Panc1 (cell line): ENCODE results near the gene MPPED2. TPM values are rescaled to one million over a fixed set of nuclear protein-coding genes. Genes with fewer than 3 reads are reported as not detected.

Experiments
- ATAC-seq: fragments of 200-7000 bp; cut with Tn5 transposase; 2 replicates; pipeline ENCODE4 v1.9.1; 2020; ENCODE audit warnings: mild to moderate bottlenecking, moderate library complexity
- BruUV-seq: library from RNA; stranded (reverse); fragments of 400-500 nt; replicated peaks from 2 replicates; lab custom pipeline; 2021; lab: Mats Ljungman, UMichigan
- CTCF ChIA-PET: fragments of 300-600 bp; sonication (Branson Sonifier 250); formaldehyde crosslinking; loops from one replicate; lab custom pipeline; 2022; ENCODE audit warnings: antibody characterized with exemption; lab: Charles Lee
- POLR2A ChIA-PET: fragments of 300-600 bp; sonication (Branson Sonifier 250); formaldehyde crosslinking; loops from one replicate; lab custom pipeline; 2022; ENCODE audit warnings: antibody characterized with exemption; lab: Charles Lee
- DNase-seq: peaks from one replicate; pipeline ENCODE4 v3.0.0-alpha.2; 2010; ENCODE audit warnings: low read depth, low spot score
- H3K27ac ChIP-seq: 2 replicates; pipeline ENCODE4 v1.5.1; 2011; ENCODE audit warnings: mild to moderate bottlenecking, low read length, inconsistent platforms
- H3K27me3 ChIP-seq: fragments of 200-500 bp; sonication (Bioruptor generic); 2 replicates; pipeline ENCODE4 v1.6.0; 2014; ENCODE audit warnings: low read length, inconsistent platforms; ENCODE audit not compliant: control insufficient read depth, insufficient read depth
- H3K36me3 ChIP-seq: fragments of 200-500 bp; sonication (Bioruptor generic); 2 replicates; pipeline ENCODE4 v1.5.1; 2014; ENCODE audit warnings: inconsistent platforms, mild to moderate bottlenecking, low read length, moderate library complexity; ENCODE audit not compliant: control insufficient read depth, insufficient read depth
- H3K4me1 ChIP-seq: 2 replicates; pipeline ENCODE4 v1.5.1; 2011; ENCODE audit warnings: inconsistent platforms, mild to moderate bottlenecking, low read length, moderate library complexity; ENCODE audit not compliant: control insufficient read depth, insufficient read depth
- H3K4me3 ChIP-seq, 2 experiments: 2 replicates each; pipeline ENCODE4 v1.5.1; 2011 to 2012; ENCODE audit warnings: low read depth in 2 of 2, low read length in 2 of 2, mild to moderate bottlenecking in 2 of 2, inconsistent platforms in 1 of 2, moderate library complexity in 1 of 2
- H3K9me3 ChIP-seq: fragments of 200-500 bp; sonication (Bioruptor generic); 2 replicates; pipeline ENCODE4 v1.5.1; 2014; ENCODE audit warnings: low read depth, mild to moderate bottlenecking, inconsistent platforms, low read length, moderate library complexity; ENCODE audit not compliant: control insufficient read depth, insufficient read depth
- POLR2AphosphoS5 ChIP-seq: IDR thresholded peaks from 2 replicates; pipeline ENCODE4 v1.6.1; 2012; ENCODE audit warnings: mild to moderate bottlenecking, low read depth, low read length, moderate library complexity
- SIN3A ChIP-seq: IDR thresholded peaks from 2 replicates; pipeline ENCODE4 v1.6.1; 2012; ENCODE audit warnings: low read depth, mild to moderate bottlenecking, low read length, moderate library complexity, borderline replicate concordance; ENCODE audit not compliant: insufficient read depth
- TCF7L2 ChIP-seq: IDR thresholded peaks from 2 replicates; pipeline ENCODE4 v1.6.1; 2011; ENCODE audit warnings: mild to moderate bottlenecking, low read depth, low read length, inconsistent platforms
- in situ Hi-C: cut with HindIII; loops from 2 replicates; pipeline ENCODE4 v1.10.0; 2016; ENCODE audit warnings: low sequenced_read_pairs, low pct_unique_long_range_greater_than_20kb
- intact Hi-C: fragments of 100-400 bp; cut with micrococcal nuclease; formaldehyde crosslinking; loops from one replicate; pipeline ENCODE4 v1.10.0; 2022; ENCODE audit not compliant: unreplicated experiment
- total RNA-seq: library from RNA; stranded (reverse); gene quantifications from one replicate; pipeline ENCODE4 v1.2.1, GENCODE V29; 2021; ENCODE audit not compliant: unreplicated experiment
- TF ChIP-seq, protein P1 (sequence below), 2 experiments: IDR thresholded peaks; 2 replicates each; pipeline ENCODE4 v1.6.1; 2011 to 2012; ENCODE audit warnings: low read depth in 2 of 2, control low read depth in 1 of 2, low read length in 1 of 2, mild to moderate bottlenecking in 1 of 2, moderate library complexity in 1 of 2; ENCODE audit not compliant: insufficient read depth in 1 of 2
- TF ChIP-seq, protein P2 (sequence below): fragments of 450-650 bp; IDR thresholded peaks from 2 replicates; pipeline ENCODE4 v1.5.1; 2017; ENCODE audit warnings: mild to moderate bottlenecking

Gene MPPED2
- total RNA-seq, 1 experiment from 2014 or later = not detected

DNA sequence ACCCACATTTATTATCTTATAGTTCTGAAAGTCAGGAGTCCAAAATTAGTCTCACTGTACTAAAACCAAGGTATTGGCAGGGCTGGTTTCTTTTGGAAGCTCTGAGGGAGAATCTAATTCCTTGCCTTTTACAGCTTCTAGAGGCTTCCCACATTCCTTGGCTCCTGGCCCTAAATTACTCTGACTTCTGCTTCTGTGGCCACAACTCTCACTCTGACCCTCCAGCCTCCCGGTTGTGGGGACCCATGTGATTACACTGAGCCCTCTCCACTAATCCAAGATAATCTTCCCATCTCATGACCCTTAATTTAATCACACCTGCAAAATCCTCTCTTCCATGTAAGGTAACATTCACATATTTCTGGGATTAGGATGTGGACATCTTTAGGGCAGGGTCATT, 152.3 kb downstream of the MPPED2 start:
- Histone ChIP-seq H3K36me3 (no peaks in the 10 kb centered on the region), H3K27ac (no peak overlapping the region), H3K4me1 (no peaks in the 10 kb centered on the region), H3K27me3 (no peaks in the 10 kb centered on the region), H3K4me3 (no peak overlapping the region), H3K9me3 (no peaks in the 10 kb centered on the region)
- ChIA-PET CTCF (no interaction called here), POLR2A (no interaction called here)
- no TSS peak for BruUV-seq
- intact Hi-C loops = no loop called here
- in situ Hi-C loops = no loop called here
- no peak for ATAC-seq
- no peak for DNase-seq
- no peak for TF ChIP-seq TCF7L2
- TF ChIP-seq, protein P1, sequence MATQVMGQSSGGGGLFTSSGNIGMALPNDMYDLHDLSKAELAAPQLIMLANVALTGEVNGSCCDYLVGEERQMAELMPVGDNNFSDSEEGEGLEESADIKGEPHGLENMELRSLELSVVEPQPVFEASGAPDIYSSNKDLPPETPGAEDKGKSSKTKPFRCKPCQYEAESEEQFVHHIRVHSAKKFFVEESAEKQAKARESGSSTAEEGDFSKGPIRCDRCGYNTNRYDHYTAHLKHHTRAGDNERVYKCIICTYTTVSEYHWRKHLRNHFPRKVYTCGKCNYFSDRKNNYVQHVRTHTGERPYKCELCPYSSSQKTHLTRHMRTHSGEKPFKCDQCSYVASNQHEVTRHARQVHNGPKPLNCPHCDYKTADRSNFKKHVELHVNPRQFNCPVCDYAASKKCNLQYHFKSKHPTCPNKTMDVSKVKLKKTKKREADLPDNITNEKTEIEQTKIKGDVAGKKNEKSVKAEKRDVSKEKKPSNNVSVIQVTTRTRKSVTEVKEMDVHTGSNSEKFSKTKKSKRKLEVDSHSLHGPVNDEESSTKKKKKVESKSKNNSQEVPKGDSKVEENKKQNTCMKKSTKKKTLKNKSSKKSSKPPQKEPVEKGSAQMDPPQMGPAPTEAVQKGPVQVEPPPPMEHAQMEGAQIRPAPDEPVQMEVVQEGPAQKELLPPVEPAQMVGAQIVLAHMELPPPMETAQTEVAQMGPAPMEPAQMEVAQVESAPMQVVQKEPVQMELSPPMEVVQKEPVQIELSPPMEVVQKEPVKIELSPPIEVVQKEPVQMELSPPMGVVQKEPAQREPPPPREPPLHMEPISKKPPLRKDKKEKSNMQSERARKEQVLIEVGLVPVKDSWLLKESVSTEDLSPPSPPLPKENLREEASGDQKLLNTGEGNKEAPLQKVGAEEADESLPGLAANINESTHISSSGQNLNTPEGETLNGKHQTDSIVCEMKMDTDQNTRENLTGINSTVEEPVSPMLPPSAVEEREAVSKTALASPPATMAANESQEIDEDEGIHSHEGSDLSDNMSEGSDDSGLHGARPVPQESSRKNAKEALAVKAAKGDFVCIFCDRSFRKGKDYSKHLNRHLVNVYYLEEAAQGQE (IDR thresholded peaks at IDR 0.05; ENCODE audit: insufficient read depth in 1 of 2, low read depth in 2 of 2, low read length in 1 of 2) = no peak
- no peak for TF ChIP-seq POLR2AphosphoS5
- no peak for TF ChIP-seq SIN3A

DNA sequence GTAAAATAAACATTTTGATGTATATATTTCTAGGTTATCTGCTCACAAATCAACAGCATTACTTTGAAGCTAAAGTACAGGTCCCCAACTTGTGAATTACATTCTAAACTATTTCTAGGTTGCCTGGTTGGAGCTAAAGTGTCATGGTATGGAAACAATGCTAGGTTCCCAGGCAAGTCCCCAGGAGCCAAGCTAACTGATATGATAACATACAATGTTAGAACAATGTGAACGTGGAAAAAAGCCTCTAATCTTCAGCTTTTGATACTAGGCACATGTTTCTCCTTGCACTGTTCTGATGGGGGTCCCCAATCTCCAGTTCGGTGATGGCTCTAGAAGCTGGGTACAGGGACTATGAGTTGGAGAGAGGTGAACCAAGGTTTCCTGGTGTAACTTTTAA, 153.4 kb downstream of the MPPED2 start:
- ChIA-PET CTCF (no interaction called here), POLR2A (no interaction called here)
- intact Hi-C loops = no loop called here
- in situ Hi-C loops = no loop called here
- Histone ChIP-seq H3K9me3 (no peaks in the 10 kb centered on the region), H3K27ac (no peak overlapping the region), H3K4me3 (no peak overlapping the region), H3K27me3 (no peaks in the 10 kb centered on the region), H3K36me3 (no peaks in the 10 kb centered on the region), H3K4me1 (no peaks in the 10 kb centered on the region)
- DNase-seq (no peak), ATAC-seq (no peak)
- no TSS peak for BruUV-seq
- no peak for TF ChIP-seq SIN3A
- TF ChIP-seq, protein P1 (IDR thresholded peaks at IDR 0.05; ENCODE audit: insufficient read depth in 1 of 2, low read depth in 2 of 2, low read length in 1 of 2) = no peak
- TF ChIP-seq TCF7L2 = no peak
- TF ChIP-seq, protein P2, sequence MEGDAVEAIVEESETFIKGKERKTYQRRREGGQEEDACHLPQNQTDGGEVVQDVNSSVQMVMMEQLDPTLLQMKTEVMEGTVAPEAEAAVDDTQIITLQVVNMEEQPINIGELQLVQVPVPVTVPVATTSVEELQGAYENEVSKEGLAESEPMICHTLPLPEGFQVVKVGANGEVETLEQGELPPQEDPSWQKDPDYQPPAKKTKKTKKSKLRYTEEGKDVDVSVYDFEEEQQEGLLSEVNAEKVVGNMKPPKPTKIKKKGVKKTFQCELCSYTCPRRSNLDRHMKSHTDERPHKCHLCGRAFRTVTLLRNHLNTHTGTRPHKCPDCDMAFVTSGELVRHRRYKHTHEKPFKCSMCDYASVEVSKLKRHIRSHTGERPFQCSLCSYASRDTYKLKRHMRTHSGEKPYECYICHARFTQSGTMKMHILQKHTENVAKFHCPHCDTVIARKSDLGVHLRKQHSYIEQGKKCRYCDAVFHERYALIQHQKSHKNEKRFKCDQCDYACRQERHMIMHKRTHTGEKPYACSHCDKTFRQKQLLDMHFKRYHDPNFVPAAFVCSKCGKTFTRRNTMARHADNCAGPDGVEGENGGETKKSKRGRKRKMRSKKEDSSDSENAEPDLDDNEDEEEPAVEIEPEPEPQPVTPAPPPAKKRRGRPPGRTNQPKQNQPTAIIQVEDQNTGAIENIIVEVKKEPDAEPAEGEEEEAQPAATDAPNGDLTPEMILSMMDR = no peak
